ENCODE results near the gene ANGPT4.

Gene ANGPT4

GRCh38 chr20:888057-888456 lies 28.1 kb downstream of the ANGPT4 start:
- DNase-seq (ENCODE audit: low read depth): no peak
- H3K4me3 ChIP-seq (ENCODE audit: low read depth, low read length): no peak overlapping the region
- no peak for TF ChIP-seq CTCF (IDR thresholded peaks at IDR 0.05; ENCODE audit: low read depth, low read length, missing control alignments)

- DNase-seq (ENCODE audit: low read depth): no peak
- TF ChIP-seq CTCF (IDR thresholded peaks at IDR 0.05; ENCODE audit: low read depth, low read length, missing control alignments): no peak
- H3K4me3 ChIP-seq (ENCODE audit: low read depth, low read length): no peak overlapping the region
Observed at GRCh38 chr20:887137-887536, 29.0 kb downstream of the ANGPT4 start.

DNA sequence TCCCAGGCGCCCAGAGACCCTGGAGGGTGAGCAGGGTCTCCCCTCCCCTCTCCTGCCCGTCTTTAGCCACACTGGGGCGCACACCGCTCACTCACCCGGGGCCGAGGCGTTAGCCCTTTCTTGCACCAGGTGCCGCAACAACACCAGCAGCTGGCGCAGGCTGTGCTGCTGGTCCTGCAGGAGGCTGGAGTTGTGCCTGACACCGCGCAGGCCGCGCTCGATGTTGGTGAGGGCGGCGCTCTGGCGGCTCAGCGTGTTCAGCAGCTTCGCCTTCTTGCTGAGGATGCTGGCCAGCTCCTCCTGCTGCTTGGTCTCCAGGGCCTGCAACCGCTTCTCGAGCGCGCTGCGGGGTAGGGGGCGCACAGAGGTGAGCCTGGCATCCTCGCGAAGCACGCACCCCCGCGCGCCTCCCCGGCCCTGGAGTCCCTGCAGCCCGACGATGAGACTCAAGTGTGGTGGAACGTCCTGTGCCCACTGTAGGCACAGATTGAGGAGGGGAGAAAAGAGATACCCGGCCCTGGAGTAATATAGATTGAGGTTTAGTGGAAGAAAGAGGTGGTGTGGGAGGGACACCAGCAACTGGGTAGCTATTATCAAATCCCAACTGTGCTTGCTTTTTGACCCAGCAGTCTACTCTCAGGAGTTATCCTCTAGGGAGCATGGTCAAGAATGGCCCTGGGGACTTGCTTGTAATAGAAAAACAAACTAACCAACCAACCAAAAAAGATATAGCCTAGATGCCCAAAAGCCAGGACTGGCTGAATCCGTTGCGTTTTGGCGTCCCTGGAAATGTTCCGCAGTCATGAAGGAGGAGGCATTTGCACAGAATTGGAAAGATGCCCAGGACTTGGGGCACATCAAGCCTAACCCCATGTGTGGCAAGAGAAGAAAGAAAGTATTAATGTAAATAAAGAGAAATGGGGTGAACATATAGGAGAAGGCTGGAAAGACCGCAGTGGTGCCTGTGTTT lies 30.9 kb downstream of the ANGPT4 start:
- TF ChIP-seq CTCF (IDR thresholded peaks at IDR 0.05; ENCODE audit: low read depth, low read length, missing control alignments): no peak
- H3K4me3 ChIP-seq (ENCODE audit: low read depth, low read length): no peak overlapping the region
- DNase-seq (ENCODE audit: low read depth): no peak

DNA sequence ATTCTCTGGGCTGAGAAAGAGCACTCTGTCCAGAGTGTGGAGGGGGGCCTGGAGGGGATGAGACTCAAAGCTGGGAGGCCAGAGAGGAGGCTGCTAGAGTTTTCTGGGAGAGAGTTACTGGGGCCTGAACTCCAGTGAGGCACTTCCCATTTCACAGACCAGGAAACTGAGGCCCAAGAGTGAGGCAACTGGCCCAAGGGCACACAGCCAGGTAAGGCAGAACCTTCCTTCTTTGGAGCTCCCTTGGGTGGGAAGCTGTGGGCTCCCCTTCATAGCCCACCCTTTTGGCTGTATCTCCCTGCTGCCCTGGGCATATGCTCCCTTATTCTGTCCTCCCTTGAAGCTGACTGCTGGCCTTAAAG lies 34.4 kb downstream of the ANGPT4 start:
- no peak for TF ChIP-seq CTCF (IDR thresholded peaks at IDR 0.05; ENCODE audit: low read depth, low read length, missing control alignments)
- no peak overlapping the region for H3K4me3 ChIP-seq (ENCODE audit: low read depth, low read length)
- DNase-seq (ENCODE audit: low read depth): no peak

DNA sequence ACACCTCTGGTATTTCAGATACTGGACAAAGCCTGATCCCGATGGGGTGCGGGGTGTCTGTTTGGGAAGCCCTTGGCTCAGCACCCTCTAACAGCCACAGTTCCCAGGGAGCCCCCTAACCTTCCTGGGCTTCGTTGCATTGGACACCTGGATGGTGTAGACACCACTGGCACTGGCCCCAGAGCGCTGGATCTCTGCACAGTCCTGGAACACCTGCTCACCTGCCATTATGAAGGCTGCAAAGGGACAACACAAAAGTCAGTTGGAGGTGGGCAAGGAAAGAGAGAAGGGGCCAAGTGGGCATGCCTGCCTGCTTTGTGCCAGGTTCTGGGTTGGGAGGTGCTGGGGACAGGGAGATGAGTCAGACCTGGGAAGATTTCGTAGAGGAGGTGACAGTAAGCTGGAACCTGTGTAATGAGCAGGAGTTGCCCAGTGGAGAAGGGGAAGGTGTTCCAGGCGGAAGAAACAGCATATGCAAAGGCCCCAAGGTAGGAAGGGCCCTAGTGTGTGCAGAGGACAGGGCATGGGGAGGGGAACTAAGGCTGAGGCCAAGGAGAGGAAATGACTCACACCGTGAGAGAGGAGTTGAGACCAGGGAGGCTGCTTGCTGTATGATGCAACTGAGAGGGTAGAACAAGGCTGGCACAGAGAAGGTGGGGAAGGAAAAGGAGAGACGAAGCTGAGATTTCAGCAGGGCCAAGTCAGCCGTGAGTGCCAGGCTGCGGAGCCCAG lies 34.9 kb downstream of the ANGPT4 start:
- no peak for DNase-seq (ENCODE audit: low read depth)
- no peak for TF ChIP-seq CTCF (IDR thresholded peaks at IDR 0.05; ENCODE audit: low read depth, low read length, missing control alignments)
- no peak overlapping the region for H3K4me3 ChIP-seq (ENCODE audit: low read depth, low read length)

DNA sequence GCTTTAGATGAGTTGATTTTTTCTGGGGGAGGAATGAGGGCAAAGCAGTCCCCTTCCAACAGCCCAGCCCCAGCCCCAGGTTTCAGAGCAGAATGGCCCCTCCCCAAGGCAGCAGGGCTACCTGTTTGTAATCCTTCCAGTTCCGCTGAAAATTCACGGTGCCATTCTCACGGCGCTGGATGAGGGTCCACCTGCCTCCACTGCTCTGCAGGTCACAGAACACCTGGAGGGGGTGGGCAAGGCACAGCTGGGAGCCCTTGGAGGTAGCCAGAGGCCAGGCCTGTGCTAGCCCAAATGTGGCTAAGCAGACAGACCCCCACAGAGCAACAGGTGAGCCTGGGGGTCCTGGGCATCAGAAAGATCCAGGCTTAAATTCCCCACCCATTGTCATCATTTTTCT lies 36.5 kb downstream of the ANGPT4 start:
- no peak overlapping the region for H3K4me3 ChIP-seq (ENCODE audit: low read depth, low read length)
- DNase-seq (ENCODE audit: low read depth): no peak
- TF ChIP-seq CTCF (IDR thresholded peaks at IDR 0.05; ENCODE audit: low read depth, low read length, missing control alignments): no peak
